Epithelial cell of proximal tubule (primary cell): Measurements from ENCODE around the gene FAM13A. TPM values are rescaled to one million over a fixed set of nuclear protein-coding genes. Genes with fewer than 3 reads are reported as not detected.
A peak's percentile ranks its signal among the peaks of the same experiment; 100 is the strongest.

Experiments
- DNase-seq: peaks from one replicate; pipeline ENCODE4 v3.0.0-alpha.2; 2011; ENCODE audit warnings: low read depth
- H3K4me3 ChIP-seq: 2 replicates; pipeline ENCODE4 v1.5.1; 2011; ENCODE audit warnings: low read depth, mild to moderate bottlenecking, low read length
- total RNA-seq: library from RNA; depleted of rRNA; stranded (reverse); fragments of >200 nt; gene quantifications from 2 replicates; pipeline ENCODE4 v1.2.3, GENCODE V29; 2015
- TF ChIP-seq, protein P1 (sequence below): conservative IDR thresholded peaks from 2 replicates; pipeline ENCODE4 v1.5.1; 2012; ENCODE audit warnings: low read depth, mild to moderate bottlenecking, low read length

The FAM13A gene
- total RNA-seq, 1 donor from 2014 or later, result 3.0 TPM

DNA sequence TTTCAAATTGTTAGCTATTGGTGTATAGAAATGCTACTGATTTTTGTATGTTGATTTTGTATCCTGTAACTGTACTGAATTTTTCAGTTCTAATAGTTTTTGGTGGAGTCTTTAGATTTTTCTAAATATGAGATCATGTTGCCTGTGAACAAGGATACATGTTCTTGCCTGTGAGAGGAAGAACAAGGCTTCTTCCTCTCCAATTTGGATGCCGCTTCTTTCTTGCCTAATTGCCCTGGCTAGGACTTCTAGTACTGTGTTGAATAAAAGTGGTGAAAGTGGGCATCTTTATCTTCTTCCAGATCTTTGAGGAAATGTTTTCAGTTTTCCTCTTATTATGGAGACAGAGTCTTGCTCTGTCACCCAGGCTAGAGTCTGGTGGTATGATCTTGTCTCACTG is 343.2 kb downstream of the FAM13A start:
- no peak overlapping the region for H3K4me3 ChIP-seq
- DNase-seq, result no peak
- TF ChIP-seq, protein P1, sequence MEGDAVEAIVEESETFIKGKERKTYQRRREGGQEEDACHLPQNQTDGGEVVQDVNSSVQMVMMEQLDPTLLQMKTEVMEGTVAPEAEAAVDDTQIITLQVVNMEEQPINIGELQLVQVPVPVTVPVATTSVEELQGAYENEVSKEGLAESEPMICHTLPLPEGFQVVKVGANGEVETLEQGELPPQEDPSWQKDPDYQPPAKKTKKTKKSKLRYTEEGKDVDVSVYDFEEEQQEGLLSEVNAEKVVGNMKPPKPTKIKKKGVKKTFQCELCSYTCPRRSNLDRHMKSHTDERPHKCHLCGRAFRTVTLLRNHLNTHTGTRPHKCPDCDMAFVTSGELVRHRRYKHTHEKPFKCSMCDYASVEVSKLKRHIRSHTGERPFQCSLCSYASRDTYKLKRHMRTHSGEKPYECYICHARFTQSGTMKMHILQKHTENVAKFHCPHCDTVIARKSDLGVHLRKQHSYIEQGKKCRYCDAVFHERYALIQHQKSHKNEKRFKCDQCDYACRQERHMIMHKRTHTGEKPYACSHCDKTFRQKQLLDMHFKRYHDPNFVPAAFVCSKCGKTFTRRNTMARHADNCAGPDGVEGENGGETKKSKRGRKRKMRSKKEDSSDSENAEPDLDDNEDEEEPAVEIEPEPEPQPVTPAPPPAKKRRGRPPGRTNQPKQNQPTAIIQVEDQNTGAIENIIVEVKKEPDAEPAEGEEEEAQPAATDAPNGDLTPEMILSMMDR, result no peak

DNA sequence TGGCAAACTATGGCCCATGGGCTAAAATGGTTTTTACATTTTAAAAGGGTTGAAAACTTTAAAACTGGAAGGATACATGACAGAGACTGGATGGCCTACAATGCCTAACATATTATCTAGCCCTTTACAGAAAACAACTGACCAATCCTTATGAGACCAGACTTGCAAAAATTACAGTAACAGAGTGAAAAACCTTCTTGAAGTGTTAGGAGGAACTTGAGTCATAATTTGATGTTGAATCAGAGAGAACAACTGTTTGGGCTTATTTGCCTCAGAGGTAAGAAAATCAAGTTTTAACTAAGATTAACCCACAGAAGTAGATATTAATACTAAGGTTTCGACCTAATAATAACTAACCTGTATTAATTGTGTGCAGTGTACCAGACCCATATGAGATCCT is 347.0 kb downstream of the FAM13A start:
- H3K4me3 ChIP-seq, result no peak overlapping the region
- no peak for DNase-seq
- TF ChIP-seq, protein P1, result no peak

DNA sequence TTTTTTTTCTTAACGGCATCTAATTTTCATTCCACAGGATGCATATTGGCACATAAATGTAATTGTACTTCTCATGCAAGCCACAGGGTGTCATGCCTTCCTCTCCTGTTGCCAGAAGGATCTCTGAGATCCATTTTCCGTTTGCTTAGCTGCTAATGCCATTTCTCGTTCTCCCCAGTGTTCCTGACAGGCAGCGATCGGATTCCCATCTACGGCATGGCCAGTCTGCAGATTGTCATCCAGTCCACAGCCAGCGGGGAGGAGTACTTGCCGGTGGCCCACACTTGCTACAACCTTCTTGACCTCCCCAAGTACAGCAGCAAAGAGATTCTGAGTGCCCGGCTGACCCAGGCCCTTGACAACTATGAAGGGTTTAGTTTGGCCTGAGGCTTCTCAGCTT is 350.4 kb downstream of the FAM13A start:
- TF ChIP-seq, protein P1, result peak; percentile 73
- no peak for DNase-seq
- no peak overlapping the region for H3K4me3 ChIP-seq

DNA sequence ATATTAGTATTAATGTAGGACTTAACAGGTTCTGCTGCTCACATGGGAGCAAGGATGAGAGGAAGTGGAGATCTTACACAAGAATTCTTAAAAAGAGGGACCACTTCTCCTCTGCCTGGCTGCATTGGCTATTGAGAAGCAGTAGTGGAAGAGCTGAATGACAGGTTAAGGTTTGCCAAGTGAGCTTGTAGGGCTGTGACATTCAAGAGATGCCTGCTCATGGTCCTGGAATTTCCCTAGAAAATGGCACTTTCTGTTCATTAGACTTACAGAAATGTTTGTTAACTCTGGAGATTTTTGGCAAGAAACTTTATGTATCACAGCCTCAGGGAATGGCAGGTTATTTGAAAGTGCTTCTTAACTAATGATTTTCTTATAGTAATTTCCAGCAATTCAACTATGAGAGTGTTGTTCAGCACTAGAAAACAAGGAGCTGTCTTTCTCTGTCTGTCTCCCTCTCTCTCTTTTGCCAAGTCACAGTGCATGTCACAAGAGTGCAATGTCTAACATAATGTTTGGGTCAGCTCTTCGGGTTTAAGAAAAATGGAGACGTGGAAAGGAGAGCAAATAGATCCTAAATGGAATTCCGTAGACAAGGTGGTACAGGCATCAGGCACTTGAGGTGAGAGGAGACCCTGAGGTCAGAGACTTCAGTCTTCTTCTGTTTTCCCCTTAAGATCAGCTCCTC is 351.0 kb downstream of the FAM13A start:
- no peak overlapping the region for H3K4me3 ChIP-seq
- DNase-seq, result peak; percentile 40
- TF ChIP-seq, protein P1, result no peak

DNA sequence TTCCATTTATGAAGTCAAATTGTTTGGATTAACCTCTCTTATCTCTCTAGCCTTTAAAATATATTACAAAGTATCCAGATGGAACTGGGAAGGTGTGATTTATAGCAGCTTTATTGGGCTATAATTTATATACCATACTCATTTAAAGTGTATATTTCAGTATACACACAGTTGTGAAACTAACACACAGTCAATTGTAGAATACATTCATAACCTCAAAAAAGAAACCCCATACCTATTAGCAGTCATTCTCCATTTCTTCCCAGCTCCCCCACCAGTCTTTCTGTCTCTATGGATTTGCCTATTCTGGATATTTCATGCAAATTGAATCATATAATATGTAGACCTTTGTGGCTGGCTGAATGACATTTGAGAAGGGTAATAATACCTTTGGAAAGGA is 351.8 kb downstream of the FAM13A start:
- H3K4me3 ChIP-seq, result no peak overlapping the region
- no peak for DNase-seq
- TF ChIP-seq, protein P1, result no peak

DNA sequence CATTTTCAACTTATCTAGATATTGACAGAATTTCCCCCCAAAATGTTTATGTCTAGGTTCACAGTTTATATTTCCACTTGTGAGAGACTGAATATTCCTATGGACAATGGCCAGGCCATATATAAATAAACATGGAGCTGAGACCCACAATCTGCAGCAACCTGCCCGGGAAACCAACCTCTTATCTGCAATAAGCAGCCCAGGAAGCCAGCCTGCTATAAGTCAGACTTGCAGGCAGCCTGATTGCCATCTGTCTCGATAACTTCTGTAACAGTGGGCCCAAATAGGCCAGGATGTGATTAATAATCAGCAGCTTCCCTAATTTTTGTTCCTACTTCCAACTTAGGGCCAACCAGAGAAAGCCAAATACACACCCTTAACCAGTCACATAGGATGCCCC is 354.2 kb downstream of the FAM13A start:
- H3K4me3 ChIP-seq, result no peak overlapping the region
- DNase-seq, result no peak
- TF ChIP-seq, protein P1, result no peak

DNA sequence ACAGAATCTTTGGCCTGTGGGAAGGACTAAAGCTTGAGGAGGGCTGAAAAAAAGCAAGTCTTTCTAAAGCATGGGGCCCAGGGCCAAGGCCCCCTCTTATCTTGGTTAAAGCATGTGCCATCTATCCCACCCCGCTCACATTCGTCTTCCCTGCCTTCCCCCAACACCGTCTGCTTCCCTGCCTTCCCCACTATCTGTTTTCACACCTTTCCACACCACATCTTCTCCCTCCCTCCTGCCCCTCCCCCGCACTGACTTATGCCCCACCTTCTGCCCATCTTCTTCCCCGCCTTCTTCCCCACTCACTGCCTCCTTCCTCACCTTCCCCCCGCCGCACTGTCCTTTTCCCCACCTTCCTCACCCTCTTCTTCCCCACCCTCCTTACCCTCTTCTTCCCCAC is 358.5 kb downstream of the FAM13A start:
- TF ChIP-seq, protein P1, result no peak
- H3K4me3 ChIP-seq, result no peak overlapping the region
- DNase-seq, result no peak
